ENCODE measurements around the gene PLEKHA7. TPM values are rescaled to one million over a fixed set of nuclear protein-coding genes. Genes with fewer than 3 reads are reported as not detected.

Gene PLEKHA7
- total and polyA plus RNA-seq, 2 of the 13 experiments (the other 11 are each of a cell fraction or from before 2014, with no cell fraction given), result 17.5 to 18.7 TPM

- DNase-seq (ENCODE audit: low spot score), result no peak
- no peak for TF ChIP-seq ZNF629 (CRISPR knock-in tag; conservative IDR thresholded peaks at IDR 0.05)
- TF ChIP-seq, protein P1, sequence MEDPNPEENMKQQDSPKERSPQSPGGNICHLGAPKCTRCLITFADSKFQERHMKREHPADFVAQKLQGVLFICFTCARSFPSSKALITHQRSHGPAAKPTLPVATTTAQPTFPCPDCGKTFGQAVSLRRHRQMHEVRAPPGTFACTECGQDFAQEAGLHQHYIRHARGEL (CRISPR knock-in tag; IDR thresholded peaks at IDR 0.05), result no peak
- TF ChIP-seq HNF4A (CRISPR knock-in tag; IDR thresholded peaks at IDR 0.05), result peak; percentile 13; the same call in 1 of the 2 replicates
- no peak for TF ChIP-seq ZNF274 (CRISPR knock-in tag; IDR thresholded peaks at IDR 0.05)
- in situ Hi-C loops (cut with HindIII; ENCODE audit: extremely low pct_ligation_motif_present, low pct_unique_long_range_greater_than_20kb) (no loop called here), intact Hi-C loops (cut with micrococcal nuclease; ENCODE audit: unreplicated experiment) (no loop called here)
- FAIRE-seq, result no peak
- peaks cover 29% of the 10 kb centered on the region for H3K4me1 ChIP-seq (ENCODE audit: insufficient read depth, low read length)
- CTCF ChIA-PET (ENCODE audit: low intra/inter-chr PET ratio, low total read pairs), result no interaction called here
- 76% methylated on average over 5 of the region's 5 CpGs for whole genome bisulfite sequencing (ENCODE audit: low lambda C conversion rate)
- POLR2A ChIA-PET, result no interaction called here
- ATAC-seq, result no peak
- H3K36me3 ChIP-seq (replicated peaks in 1 of 2; ENCODE audit: control insufficient read depth in 1 of 2, insufficient read depth in 2 of 2, low read length in 2 of 2), result no peaks in the 10 kb centered on the region; a peak in 1 of 5 replicates
- no peak overlapping the region for H3K9ac ChIP-seq (ENCODE audit: insufficient read depth, low read depth, low read length)
- no peak overlapping the region for H3K27ac ChIP-seq (ENCODE audit: extremely low read length, insufficient read depth, low read length)
- H3K79me2 ChIP-seq (ENCODE audit: insufficient read depth, low read length), result peaks cover 15% of the 10 kb centered on the region
- BruUV-seq (replicated peaks), result no TSS peak
- no peaks in the 10 kb centered on the region for H4K20me1 ChIP-seq (ENCODE audit: insufficient read depth, low read length)
- no peak overlapping the region for H3K4me2 ChIP-seq (ENCODE audit: low read depth, low read length)
- no peak overlapping the region for H3K4me3 ChIP-seq (replicated peaks in 1 of 3; ENCODE audit: insufficient read depth in 1 of 3, low read depth in 2 of 3, low read length in 3 of 3)
- no peaks in the 10 kb centered on the region for H3K27me3 ChIP-seq (ENCODE audit: control insufficient read depth in 1 of 2, insufficient read depth in 2 of 2, low read length in 2 of 2)
- no peak overlapping the region for H2AFZ ChIP-seq (ENCODE audit: low read length)
- H3K9me3 ChIP-seq (ENCODE audit: low read length), result no peaks in the 10 kb centered on the region
These were observed 44.9 kb downstream of the PLEKHA7 start for GRCh38 chr11:16969010-16969999.

DNA sequence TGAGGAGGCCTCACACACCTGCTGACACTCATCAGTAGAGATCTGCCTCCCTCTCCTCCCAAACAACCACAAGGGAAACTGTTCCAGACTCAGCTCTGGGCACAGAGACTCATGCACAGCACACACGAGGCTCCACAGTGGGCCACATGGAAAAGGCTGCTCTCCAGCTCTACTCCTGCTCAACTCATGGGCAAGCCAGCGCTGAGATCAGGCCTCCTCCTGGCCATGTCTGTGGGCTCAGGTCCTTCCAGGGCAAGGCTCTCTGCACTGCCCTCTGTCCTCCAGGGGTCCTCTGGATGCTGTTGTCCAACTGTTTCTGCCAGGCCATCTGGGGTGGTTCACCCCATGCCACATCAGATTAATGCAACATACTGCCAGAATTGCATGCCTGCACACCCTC is 46.0 kb downstream of the PLEKHA7 start:
- Histone ChIP-seq H3K9ac (ENCODE audit: insufficient read depth, low read depth, low read length) (no peak overlapping the region), H3K36me3 (replicated peaks in 1 of 2; ENCODE audit: control insufficient read depth in 1 of 2, insufficient read depth in 2 of 2, low read length in 2 of 2) (no peaks in the 10 kb centered on the region; a peak in 1 of 5 replicates), H3K27ac (ENCODE audit: extremely low read length, insufficient read depth, low read length) (no peak overlapping the region), H3K79me2 (ENCODE audit: insufficient read depth, low read length) (peaks cover 17% of the 10 kb centered on the region), H4K20me1 (ENCODE audit: insufficient read depth, low read length) (no peaks in the 10 kb centered on the region), H3K4me1 (ENCODE audit: insufficient read depth, low read length) (peaks cover 29% of the 10 kb centered on the region), H3K27me3 (ENCODE audit: control insufficient read depth in 1 of 2, insufficient read depth in 2 of 2, low read length in 2 of 2) (no peaks in the 10 kb centered on the region), H3K9me3 (ENCODE audit: low read length) (no peaks in the 10 kb centered on the region), H3K4me2 (ENCODE audit: low read depth, low read length) (no peak overlapping the region), H3K4me3 (replicated peaks in 1 of 3; ENCODE audit: insufficient read depth in 1 of 3, low read depth in 2 of 3, low read length in 3 of 3) (no peak overlapping the region), H2AFZ (ENCODE audit: low read length) (no peak overlapping the region)
- 80% methylated on average over 1 of the region's 2 CpGs for WGBS (ENCODE audit: low lambda C conversion rate)
- ChIA-PET POLR2A (interaction anchor here (1.4 kb wide), 1 partner anchor 45 kb away, joined by 3 read pairs; no protein-coding TSS in a partner anchor), CTCF (ENCODE audit: low intra/inter-chr PET ratio, low total read pairs) (no interaction called here)
- no peak for FAIRE-seq
- ATAC-seq, result peak; percentile 52
- intact Hi-C loops (cut with micrococcal nuclease; ENCODE audit: unreplicated experiment) (no loop called here), in situ Hi-C loops (cut with HindIII; ENCODE audit: extremely low pct_ligation_motif_present, low pct_unique_long_range_greater_than_20kb) (no loop called here)
- DNase-seq (ENCODE audit: low spot score), result no peak
- TF ChIP-seq STAG1 (CRISPR knock-in tag; IDR thresholded peaks at IDR 0.05) (no peak), ZNF768 (CRISPR knock-in tag; IDR thresholded peaks at IDR 0.05) (peak; percentile 40; the same call in 1 of the 2 replicates)
- no TSS peak for BruUV-seq (replicated peaks)
